Activated T-cell treated with anti-CD3 and anti-CD28 coated beads for 24 hours (primary cell): Measurements from ENCODE around the gene CPEB1.
A peak's percentile ranks its signal among the peaks of the same experiment; 100 is the strongest.
"Not testable (repeated sequence)": the region's sequence is repeated elsewhere in the genome, so short reads cannot be mapped to it uniquely, and the experiment has no call there.

Experiments
- DNase-seq: peaks from one replicate; pipeline ENCODE4 v3.0.0-alpha.2; 2020; ENCODE audit warnings: low read depth

CPEB1 gene

GRCh38 chr15:82545002-82545401 lies 102.2 kb downstream of the CPEB1 start:
- no peak for DNase-seq

- DNase-seq, result no peak
These were observed 102.7 kb downstream of the CPEB1 start for GRCh38 chr15:82544431-82544830.

GRCh38 chr15:82543160-82543559 lies 104.0 kb downstream of the CPEB1 start:
- DNase-seq, result no peak

GRCh38 chr15:82540984-82541431 lies 106.2 kb downstream of the CPEB1 start:
- DNase-seq, result no peak

GRCh38 chr15:82540055-82540983 lies 106.8 kb downstream of the CPEB1 start, which contains the start of gene RPS17:
TSS of gene RPS17 (minus strand) at chr15:82540457. CDS start at chr15:82540428, 29 bp downstream.
- peak; percentile 98 for DNase-seq

- no peak for DNase-seq
These were observed 107.5 kb downstream of the CPEB1 start for GRCh38 chr15:82539691-82540054.

- DNase-seq, result no peak
These were observed 108.0 kb downstream of the CPEB1 start for GRCh38 chr15:82538961-82539690.

- no peak for DNase-seq
These were observed 109.7 kb downstream of the CPEB1 start for GRCh38 chr15:82537351-82537908.

- no peak for DNase-seq
These were observed 110.5 kb downstream of the CPEB1 start for GRCh38 chr15:82536409-82537350.

- DNase-seq, result no peak
These were observed 111.4 kb downstream of the CPEB1 start for GRCh38 chr15:82535566-82536408.

GRCh38 chr15:82535151-82535550 lies 112.0 kb downstream of the CPEB1 start:
- DNase-seq, result not testable (repeated sequence)

GRCh38 chr15:82534457-82534861 lies 112.7 kb downstream of the CPEB1 start:
- DNase-seq, result not testable (repeated sequence)

- DNase-seq, result no peak
These were observed 113.4 kb downstream of the CPEB1 start for GRCh38 chr15:82533801-82534200.

GRCh38 chr15:82532991-82533481 lies 114.1 kb downstream of the CPEB1 start:
- DNase-seq, result no peak

GRCh38 chr15:82532383-82532990 lies 114.7 kb downstream of the CPEB1 start:
- no peak for DNase-seq

GRCh38 chr15:82531496-82532382 lies 115.4 kb downstream of the CPEB1 start:
- DNase-seq, result no peak

- peak; percentile 62 for DNase-seq
These were observed 116.4 kb downstream of the CPEB1 start for GRCh38 chr15:82530606-82531379.

- DNase-seq, result no peak
These were observed 117.2 kb downstream of the CPEB1 start for GRCh38 chr15:82530006-82530405.
